WTC11 (cell line): ENCODE results near the gene DISC1. TPM values are rescaled to one million over a fixed set of nuclear protein-coding genes. Genes with fewer than 3 reads are reported as not detected.

ENCODE experiments used
- ATAC-seq: fragments of 200-7000 bp; cut with Tn5 transposase; 2 replicates; pipeline ENCODE4 v1.10.0; 2021; ENCODE audit warnings: mild to moderate bottlenecking, moderate library complexity
- CTCF ChIA-PET: fragments of 300-600 bp; sonication (Branson Sonifier 250); formaldehyde crosslinking; loops from one replicate; lab custom pipeline; 2021; ENCODE audit warnings: antibody characterized with exemption; lab: Charles Lee
- POLR2A ChIA-PET: fragments of 350-600 bp; sonication (Branson Sonifier 250); formaldehyde crosslinking; loops from one replicate; lab custom pipeline; 2021; ENCODE audit warnings: antibody characterized with exemption; lab: Charles Lee
- DNase-seq: peaks from one replicate; pipeline ENCODE4 v3.0.0; 2021; ENCODE audit warnings: low spot score
- H3K27ac Mint-ChIP-seq: 2 replicates; pipeline ENCODE4 v1.8.0; 2021; ENCODE audit warnings: mixed read lengths
- H3K27me3 Mint-ChIP-seq: 2 replicates; pipeline ENCODE4 v1.8.0; 2021; ENCODE audit warnings: low read depth, mild to moderate bottlenecking, moderate library complexity, mixed read lengths
- H3K36me3 Mint-ChIP-seq: 2 replicates; pipeline ENCODE4 v1.8.0; 2021; ENCODE audit warnings: mixed read lengths
- H3K4me1 Mint-ChIP-seq: 2 replicates; pipeline ENCODE4 v1.8.0; 2022; ENCODE audit warnings: mixed read lengths
- H3K4me3 Mint-ChIP-seq: 2 replicates; pipeline ENCODE4 v1.8.0; 2021; ENCODE audit warnings: mild to moderate bottlenecking, moderate library complexity, mixed read lengths
- H3K9me3 Mint-ChIP-seq: 2 replicates; pipeline ENCODE4 v1.8.0; 2021; ENCODE audit warnings: mixed read lengths
- CREB1 ChIP-seq: sonication (generic); formaldehyde crosslinking; IDR thresholded peaks from 2 replicates; pipeline ENCODE4 v1.8.0; 2023; ENCODE audit warnings: mild to moderate bottlenecking, missing genetic modification reagents
- E2F4 ChIP-seq: sonication (generic); formaldehyde crosslinking; IDR thresholded peaks from 2 replicates; pipeline ENCODE4 v1.8.1; 2022; ENCODE audit warnings: low read depth, mild to moderate bottlenecking, moderate library complexity, missing genetic modification reagents, borderline replicate concordance
- FOXK1 ChIP-seq: sonication (generic); formaldehyde crosslinking; IDR thresholded peaks from 2 replicates; pipeline ENCODE4 v1.8.0; 2022; ENCODE audit warnings: mild to moderate bottlenecking, moderate library complexity, missing genetic modification reagents
- FOXP1 ChIP-seq: sonication (generic); formaldehyde crosslinking; IDR thresholded peaks from 2 replicates; pipeline ENCODE4 v1.8.0; 2022; ENCODE audit warnings: missing genetic modification reagents, mild to moderate bottlenecking, moderate library complexity, borderline replicate concordance
- HMGXB4 ChIP-seq: sonication (generic); formaldehyde crosslinking; IDR thresholded peaks from 2 replicates; pipeline ENCODE4 v1.8.1; 2023; ENCODE audit warnings: mild to moderate bottlenecking, moderate library complexity, missing genetic modification reagents
- IRF2 ChIP-seq: sonication (generic); formaldehyde crosslinking; IDR thresholded peaks from 2 replicates; pipeline ENCODE4 v1.8.0; 2022; ENCODE audit warnings: low read depth, missing genetic modification reagents, borderline replicate concordance
- MYBL2 ChIP-seq: sonication (generic); formaldehyde crosslinking; IDR thresholded peaks from 2 replicates; pipeline ENCODE4 v1.8.1; 2023; ENCODE audit warnings: mild to moderate bottlenecking, moderate library complexity, missing genetic modification reagents
- NR1H2 ChIP-seq: sonication (generic); formaldehyde crosslinking; IDR thresholded peaks from 2 replicates; pipeline ENCODE4 v1.9.0; 2021; ENCODE audit warnings: mild to moderate bottlenecking, moderate library complexity, missing genetic modification reagents
- OVOL2 ChIP-seq: fragments of 250-450 bp; sonication (Bioruptor Pico); IDR thresholded peaks from 2 replicates; pipeline ENCODE4 v1.9.0; 2021; ENCODE audit warnings: mild to moderate bottlenecking, borderline replicate concordance
- SP1 ChIP-seq: sonication (generic); formaldehyde crosslinking; conservative IDR thresholded peaks from 2 replicates; pipeline ENCODE4 v1.8.1; 2022; ENCODE audit warnings: missing genetic modification reagents
- STAT6 ChIP-seq: sonication (generic); formaldehyde crosslinking; conservative IDR thresholded peaks from 2 replicates; pipeline ENCODE4 v1.8.1; 2023; ENCODE audit warnings: mild to moderate bottlenecking, low read depth, missing genetic modification reagents, moderate library complexity
- TEAD4 ChIP-seq: sonication (generic); formaldehyde crosslinking; IDR thresholded peaks from 2 replicates; pipeline ENCODE4 v1.8.0; 2022; ENCODE audit warnings: mild to moderate bottlenecking, missing genetic modification reagents
- ZNF121 ChIP-seq: sonication (generic); formaldehyde crosslinking; IDR thresholded peaks from 2 replicates; pipeline ENCODE4 v1.8.0; 2023; ENCODE audit warnings: missing genetic modification reagents
- ZNF281 ChIP-seq: sonication (generic); formaldehyde crosslinking; IDR thresholded peaks from 2 replicates; pipeline ENCODE4 v1.8.0; 2023; ENCODE audit warnings: mild to moderate bottlenecking, missing genetic modification reagents
- ZNF317 ChIP-seq: sonication (generic); formaldehyde crosslinking; IDR thresholded peaks from 2 replicates; pipeline ENCODE4 v1.8.1; 2023; ENCODE audit warnings: low read depth, mild to moderate bottlenecking, moderate library complexity, missing genetic modification reagents, borderline replicate concordance
- ZNF425 ChIP-seq: fragments of 250-450 bp; sonication (Bioruptor Pico); conservative IDR thresholded peaks from 2 replicates; pipeline ENCODE4 v1.9.0; 2021; ENCODE audit warnings: mild to moderate bottlenecking
- ZNF532 ChIP-seq: fragments of 250-450 bp; sonication (Bioruptor Pico); IDR thresholded peaks from 2 replicates; pipeline ENCODE4 v1.9.0; 2021; ENCODE audit warnings: mild to moderate bottlenecking, borderline replicate concordance
- total RNA-seq: library from RNA; stranded (reverse); gene quantifications from 3 replicates; pipeline ENCODE4 v1.2.3, GENCODE V29; 2021

Gene DISC1
- total RNA-seq, 1 experiment from 2014 or later = 5.5 TPM

- H3K9me3 Mint-ChIP-seq = peaks cover 16% of the 10 kb centered on the region; the same call in 1 of the 2 replicates
- CTCF ChIA-PET = interaction anchor here (0.6 to 2.1 kb wide), 10 partner anchors 10 to 224 kb away, joined by 3 to 9 read pairs (median 4); no protein-coding TSS in a partner anchor
- peaks cover 18% of the 10 kb centered on the region for H3K4me1 Mint-ChIP-seq
- DNase-seq (peak; percentile 50), ATAC-seq (peak; percentile 97)
- no peak overlapping the region for H3K27ac Mint-ChIP-seq
- no peaks in the 10 kb centered on the region; the same call in 1 of the 2 replicates for H3K36me3 Mint-ChIP-seq
- H3K27me3 Mint-ChIP-seq = peaks cover 12% of the 10 kb centered on the region
- no peak overlapping the region for H3K4me3 Mint-ChIP-seq
- POLR2A ChIA-PET = no interaction called here
- TF ChIP-seq NR1H2 (CRISPR knock-in tag) (no peak), FOXK1 (no peak), CREB1 (CRISPR knock-in tag) (no peak), ZNF121 (no peak), IRF2 (no peak), ZNF317 (CRISPR knock-in tag) (no peak), MYBL2 (CRISPR knock-in tag) (no peak), TEAD4 (no peak)
Observed at GRCh38 chr1:231949277-231950091, 322.9 kb downstream of the DISC1 start.

- H3K36me3 Mint-ChIP-seq = no peaks in the 10 kb centered on the region; the same call in 1 of the 2 replicates
- ChIA-PET POLR2A (no interaction called here), CTCF (interaction anchor here (0.8 to 2.1 kb wide), 7 partner anchors 19 to 225 kb away, joined by 3 to 9 read pairs (median 5); no protein-coding TSS in a partner anchor)
- no peak for DNase-seq
- H3K4me3 Mint-ChIP-seq = no peak overlapping the region
- H3K27ac Mint-ChIP-seq = no peak overlapping the region
- peaks cover 18% of the 10 kb centered on the region for H3K4me1 Mint-ChIP-seq
- H3K27me3 Mint-ChIP-seq = peaks cover 12% of the 10 kb centered on the region
- no peak for ATAC-seq
- peaks cover 16% of the 10 kb centered on the region; the same call in 1 of the 2 replicates for H3K9me3 Mint-ChIP-seq
- TF ChIP-seq FOXP1 (no peak), ZNF425 (no peak), E2F4 (no peak), ZNF281 (CRISPR knock-in tag) (no peak), ZNF532 (CRISPR knock-in tag) (no peak), OVOL2 (CRISPR knock-in tag) (no peak), HMGXB4 (no peak), STAT6 (CRISPR knock-in tag) (no peak), SP1 (CRISPR knock-in tag) (no peak)
Observed at GRCh38 chr1:231950331-231951128, 323.9 kb downstream of the DISC1 start.
